Lung (tissue), 10 donors: ENCODE data around the gene ARL17A. TPM values are rescaled to one million over a fixed set of nuclear protein-coding genes. Genes with fewer than 3 reads are reported as not detected.
A peak's percentile ranks its signal among the peaks of the same experiment; 100 is the strongest.
"Not testable (repeated sequence)": the region's sequence is repeated elsewhere in the genome, so short reads cannot be mapped to it uniquely, and the experiment has no call there.

Experiments used
- ATAC-seq: fragments of 200-7000 bp; cut with Tn5 transposase; one replicate; pipeline ENCODE4 v1.9.1; 2020; ENCODE audit warnings: moderate number of reproducible peaks; ENCODE audit not compliant: insufficient read depth, low FRiP score
- DNase-seq, 3 donors: peaks; one replicate each; pipeline ENCODE4 v3.0.0-alpha.2; 2013 to 2017
- H3K27ac ChIP-seq, 2 donors: one replicate each; pipeline ENCODE4 v1.5.1; 2013; ENCODE audit warnings: mild to moderate bottlenecking in 2 of 2, moderate library complexity in 2 of 2, control low read depth in 1 of 2, inconsistent platforms in 1 of 2, low read depth in 1 of 2, low read length in 1 of 2
- H3K27me3 ChIP-seq, 3 donors: one replicate each; pipeline ENCODE4 v1.5.1; 2013; ENCODE audit warnings: low read length in 2 of 3; ENCODE audit not compliant: control insufficient read depth in 3 of 3, insufficient read depth in 3 of 3
- H3K36me3 ChIP-seq, 4 donors: one replicate each; pipeline ENCODE4 v1.5.1; 2013; ENCODE audit warnings: low read length in 4 of 4, mild to moderate bottlenecking in 1 of 4, moderate library complexity in 1 of 4; ENCODE audit not compliant: control insufficient read depth in 4 of 4, insufficient read depth in 4 of 4
- H3K4me1 ChIP-seq, 5 donors: one replicate each; pipeline ENCODE4 v1.5.1; 2013; ENCODE audit warnings: low read length in 5 of 5, mild to moderate bottlenecking in 2 of 5, moderate library complexity in 1 of 5; ENCODE audit not compliant: control insufficient read depth in 5 of 5, insufficient read depth in 5 of 5
- H3K4me3 ChIP-seq: one replicate; pipeline ENCODE4 v1.5.1; 2013; ENCODE audit warnings: mild to moderate bottlenecking, control low read depth, moderate library complexity
- H3K9ac ChIP-seq, 2 donors: one replicate each; pipeline ENCODE4 v1.5.1; 2013; ENCODE audit warnings: low read length in 2 of 2, control low read depth in 1 of 2; ENCODE audit not compliant: insufficient read depth in 1 of 2
- H3K9me3 ChIP-seq, 4 donors: one replicate each; pipeline ENCODE4 v1.5.1; 2013; ENCODE audit warnings: low read length in 3 of 4, mild to moderate bottlenecking in 1 of 4, moderate library complexity in 1 of 4; ENCODE audit not compliant: control insufficient read depth in 4 of 4, insufficient read depth in 3 of 4
- WGBS, 2 donors: extraction: QIAGEN DNeasy Blood & Tissue Kit; methylation state at CpG; one replicate each; pipeline ENCODE4 v1.1.7; 2013; 5-methylcytosine and 5-hydroxymethylcytosine counted together
- polyA plus RNA-seq, 2 donors: library from polyadenylated mRNA; stranded (reverse); fragments of 200-250 nt; gene quantifications; one replicate each; pipeline ENCODE4 v1.2.1, GENCODE V29; 2013
- total RNA-seq, 2 donors: library from RNA; depleted of rRNA in 1 of 2; stranded (reverse); fragments of >200 nt in 1 of 2; gene quantifications; one replicate each; pipeline ENCODE4 v1.2.1, GENCODE V29; 2014 to 2021
- donor health status: Bipolar disorder and iron deficiency.
- donor health status: healthy.
- donor health status: DM: yes; HTN: yes; CAD: no.

Gene ARL17A
- total and polyA plus RNA-seq, 4 donors: 2.2 to 18.7 (median 10.6) TPM

DNA sequence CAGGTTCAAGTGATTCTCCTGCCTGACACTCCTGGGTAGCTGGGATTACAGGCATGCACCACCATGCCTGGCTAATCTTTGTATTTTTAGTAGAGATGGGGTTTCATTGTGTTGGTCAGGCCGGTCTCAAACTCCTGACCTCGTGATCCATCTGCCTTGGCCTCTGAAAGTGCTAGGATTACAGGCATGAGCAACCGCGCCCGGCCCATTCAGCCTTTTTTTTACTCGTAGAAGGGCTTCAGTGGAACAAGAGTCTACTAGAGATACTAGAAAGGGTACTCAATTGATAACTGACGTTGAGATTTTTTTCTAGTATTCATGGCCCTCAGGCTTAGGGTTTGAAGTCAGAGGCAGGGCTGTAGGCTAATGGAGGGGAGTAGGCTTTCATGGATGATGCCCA is 73.6 kb downstream of the ARL17A start:
- not testable (repeated sequence) for H3K4me3 ChIP-seq, H3K9ac ChIP-seq, H3K36me3 ChIP-seq, H3K4me1 ChIP-seq, H3K9me3 ChIP-seq, H3K27ac ChIP-seq, ATAC-seq, DNase-seq, H3K27me3 ChIP-seq
- 94% methylated on average over 6 of the region's 7 CpGs for WGBS, 2 donors

DNA sequence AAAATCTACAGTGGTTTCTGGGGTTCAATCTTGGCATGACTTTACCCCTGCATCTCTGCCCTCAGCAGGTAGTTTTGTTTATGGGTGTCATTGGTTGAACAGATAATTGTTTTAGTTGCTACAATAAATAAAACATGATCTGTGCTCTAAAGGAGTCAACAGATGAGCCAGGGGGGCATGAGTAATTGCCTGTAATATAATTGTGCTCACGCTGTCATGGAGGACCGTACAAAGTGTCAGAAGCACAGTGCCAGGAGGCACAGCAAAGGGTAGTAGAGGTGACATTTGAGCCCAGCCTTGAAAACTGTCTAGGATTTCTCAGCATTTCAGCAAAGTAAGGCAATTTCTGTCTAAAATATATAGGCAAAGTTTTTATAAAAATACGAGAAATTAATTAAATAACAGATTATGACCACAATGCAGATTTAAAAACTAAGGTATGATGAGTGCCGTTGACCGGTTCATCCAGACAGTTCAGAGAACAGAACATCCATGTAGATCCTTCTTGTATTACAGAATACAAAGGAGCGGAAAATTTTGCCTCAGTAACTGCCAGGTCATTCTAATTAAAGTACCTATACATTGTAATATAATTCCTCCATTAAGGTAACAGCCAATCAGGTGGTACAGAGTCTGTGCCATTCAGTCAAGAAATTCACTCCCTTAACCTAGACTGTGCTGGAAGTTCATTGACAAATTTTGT is 79.9 kb downstream of the ARL17A start:
- H3K4me3 ChIP-seq, H3K9me3 ChIP-seq, ATAC-seq, H3K27me3 ChIP-seq, H3K27ac ChIP-seq, H3K36me3 ChIP-seq, H3K4me1 ChIP-seq, DNase-seq, H3K9ac ChIP-seq: not testable (repeated sequence)
- no CpG with 5 or more reads among the region's 6 CpGs for WGBS, 2 donors

DNA sequence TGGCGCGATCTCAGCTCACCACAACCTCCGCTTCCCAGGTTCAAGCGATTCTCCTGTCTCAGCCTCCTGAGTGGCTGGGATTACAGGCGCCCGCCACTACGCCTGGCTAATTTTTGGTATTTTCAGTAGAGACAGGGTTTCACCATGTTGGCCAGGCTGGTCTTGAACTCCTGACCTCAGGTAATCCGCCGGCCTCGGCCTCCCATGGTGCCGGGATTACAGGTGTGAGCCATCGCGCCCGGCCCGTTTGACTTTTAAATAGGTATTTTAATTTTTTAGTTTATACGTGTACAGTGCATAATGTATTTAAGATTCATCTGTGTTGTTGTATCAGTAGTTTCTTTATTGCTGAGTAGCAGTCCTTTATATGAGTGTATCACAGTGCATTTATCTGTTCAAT is 87.5 kb downstream of the ARL17A start:
- not testable (repeated sequence) for H3K27ac ChIP-seq, H3K27me3 ChIP-seq, H3K9ac ChIP-seq, H3K4me3 ChIP-seq, H3K9me3 ChIP-seq, ATAC-seq, H3K36me3 ChIP-seq, H3K4me1 ChIP-seq
- peak in 1 of 3 donors; percentile 9 for DNase-seq
- WGBS, 2 donors: 96 to 98% methylated on average over 11 of the region's 16 CpGs

DNA sequence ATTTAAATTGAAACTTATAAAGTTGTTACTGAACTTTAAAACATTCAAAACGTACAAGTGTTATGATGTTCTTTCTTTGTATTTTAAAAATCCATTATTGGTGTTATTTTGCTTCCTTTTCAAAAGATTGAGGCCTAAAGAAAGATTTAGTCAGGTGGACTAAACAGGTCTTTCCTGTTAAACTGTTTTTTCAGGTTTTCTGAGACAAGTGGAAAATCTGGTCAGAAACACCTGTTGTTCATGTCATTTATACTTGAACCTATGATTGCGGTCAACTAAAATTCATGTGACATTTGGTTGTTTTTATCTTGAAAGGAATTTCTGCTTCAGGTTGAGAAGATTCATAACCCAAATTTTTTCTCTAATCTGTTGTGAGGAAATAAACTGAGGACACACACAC is 98.2 kb downstream of the ARL17A start:
- H3K9me3 ChIP-seq, H3K4me3 ChIP-seq, H3K27ac ChIP-seq, H3K9ac ChIP-seq, H3K36me3 ChIP-seq, ATAC-seq, DNase-seq, H3K27me3 ChIP-seq, H3K4me1 ChIP-seq: not testable (repeated sequence)
- WGBS, 2 donors: no CpG with 5 or more reads among the region's 2 CpGs

DNA sequence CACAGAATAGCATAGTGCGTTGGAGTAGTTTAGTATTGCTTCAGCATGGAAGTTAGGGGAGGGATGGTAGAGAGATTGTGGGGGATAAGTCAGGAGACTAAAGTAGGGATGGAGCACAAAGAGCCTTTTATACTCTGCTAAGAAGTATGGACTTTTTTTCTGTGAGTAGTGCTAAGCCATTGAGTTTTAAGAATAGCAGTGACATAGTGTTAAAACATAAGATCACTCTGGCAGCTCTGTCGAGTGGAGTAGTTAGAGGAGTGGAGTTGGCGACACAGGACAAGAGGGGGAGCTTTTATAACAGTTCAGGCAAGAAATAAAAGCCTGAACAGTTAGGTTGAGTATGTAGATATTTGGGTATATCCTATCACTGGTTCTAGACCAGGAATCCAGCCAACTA is 100.7 kb downstream of the ARL17A start:
- ATAC-seq: not testable (repeated sequence)
- no CpG with 5 or more reads among the region's 3 CpGs for WGBS, 2 donors

DNA sequence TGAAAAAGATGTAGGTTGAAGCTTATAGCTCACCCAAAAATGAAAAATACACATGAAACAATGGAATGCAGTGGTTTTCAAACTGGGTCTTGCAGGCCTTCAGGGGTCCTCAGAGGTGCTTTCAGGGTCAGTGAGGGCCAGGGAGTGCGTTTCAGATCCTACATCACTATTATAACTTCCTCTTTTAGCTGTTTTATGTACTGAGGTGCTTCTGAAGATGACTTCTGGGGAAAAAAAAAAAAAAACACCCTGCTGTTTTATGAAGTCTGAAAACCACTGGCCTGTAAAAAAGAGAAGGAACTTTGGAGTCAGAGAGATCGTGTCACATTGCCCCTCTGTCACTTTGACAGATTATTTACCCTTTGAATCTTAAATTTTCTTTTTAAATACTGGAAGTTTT is 103.9 kb downstream of the ARL17A start:
- H3K9me3 ChIP-seq, DNase-seq, H3K4me3 ChIP-seq, H3K27ac ChIP-seq, H3K4me1 ChIP-seq, H3K36me3 ChIP-seq, H3K27me3 ChIP-seq, ATAC-seq, H3K9ac ChIP-seq: not testable (repeated sequence)
- WGBS, 2 donors: 20% methylated on average over 1 of the region's 2 CpGs; no CpG with 5 or more reads in 1 of the 2 donors

More for the DNA sequence above, 100.7 kb downstream of the ARL17A start:
- not testable (repeated sequence) for H3K9me3 ChIP-seq, H3K36me3 ChIP-seq, H3K9ac ChIP-seq, DNase-seq, H3K27me3 ChIP-seq, H3K4me3 ChIP-seq, H3K4me1 ChIP-seq, H3K27ac ChIP-seq

DNA sequence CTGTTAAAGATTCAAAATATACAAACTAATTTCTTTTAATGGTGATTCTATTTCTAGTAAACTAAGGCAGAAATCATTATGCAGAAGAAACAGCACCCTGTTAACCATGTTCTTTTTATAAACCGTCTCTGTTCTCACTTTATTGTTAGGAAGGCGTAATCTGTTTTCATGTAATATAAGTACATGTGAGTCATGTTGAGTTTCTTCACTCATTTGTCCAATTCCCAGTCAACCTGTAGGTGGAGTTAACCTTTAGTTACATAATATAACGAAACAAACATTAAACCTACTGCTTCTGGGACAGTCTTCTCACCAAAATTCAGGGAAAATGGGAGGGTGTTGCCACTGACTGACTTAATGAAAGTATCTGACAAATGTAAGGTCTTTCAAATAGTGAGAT is 105.0 kb downstream of the ARL17A start:
- not testable (repeated sequence) for H3K4me3 ChIP-seq, ATAC-seq, H3K9ac ChIP-seq, H3K4me1 ChIP-seq, H3K27ac ChIP-seq, DNase-seq, H3K27me3 ChIP-seq, H3K9me3 ChIP-seq, H3K36me3 ChIP-seq
- WGBS, 2 donors: 86% methylated on average over 1 of the region's 3 CpGs; no CpG with 5 or more reads in 1 of the 2 donors

DNA sequence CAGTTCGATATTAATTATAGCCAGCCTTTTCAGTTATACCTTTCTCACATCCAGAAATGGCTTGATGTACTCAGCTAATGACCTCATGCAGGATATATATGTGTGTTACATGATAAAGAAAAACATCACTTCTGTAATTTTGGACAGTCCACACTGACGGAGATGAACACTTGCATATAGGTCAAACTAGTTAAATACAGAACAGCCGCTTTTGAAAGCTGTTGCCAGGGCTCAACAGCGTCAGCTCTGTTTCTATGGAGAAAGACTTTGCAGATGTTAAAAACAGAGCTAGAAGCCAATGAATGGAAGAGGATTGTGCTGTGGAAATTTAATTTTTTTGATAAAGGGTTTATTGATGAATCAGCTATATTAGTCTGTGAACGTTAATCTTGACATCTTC is 111.9 kb downstream of the ARL17A start:
- not testable (repeated sequence) for H3K36me3 ChIP-seq, H3K9me3 ChIP-seq, DNase-seq, H3K27me3 ChIP-seq, H3K27ac ChIP-seq, H3K4me1 ChIP-seq, H3K4me3 ChIP-seq, ATAC-seq, H3K9ac ChIP-seq
- WGBS, 2 donors: 94% methylated on average over 3 of the region's 5 CpGs; no CpG with 5 or more reads in 1 of the 2 donors
